Cardiac atrium fibroblast (primary cell): ENCODE measurements around the gene TP73. TPM values are rescaled to one million over a fixed set of nuclear protein-coding genes. Genes with fewer than 3 reads are reported as not detected.

Source experiments
- total RNA-seq: library from RNA; depleted of rRNA; stranded (reverse); fragments of >200 nt; gene quantifications from 2 replicates; pipeline ENCODE4 v1.2.3, GENCODE V29; 2015

TP73 gene
- total RNA-seq = not detected in 2 replicates

GRCh38 chr1:3651930-3652547, at the start of gene TP73:
Gene TP73, plus strand, starts transcription at chr1:3652516. Its CDS starts 29,850 bp downstream, at chr1:3682366.

GRCh38 chr1:3611170-3612019, 40.9 kb upstream of the TP73 start, which contains the start of gene MEGF6:
Gene MEGF6, minus strand, starts transcription at chr1:3611508. Its CDS starts 240 bp downstream, at chr1:3611268.

DNA sequence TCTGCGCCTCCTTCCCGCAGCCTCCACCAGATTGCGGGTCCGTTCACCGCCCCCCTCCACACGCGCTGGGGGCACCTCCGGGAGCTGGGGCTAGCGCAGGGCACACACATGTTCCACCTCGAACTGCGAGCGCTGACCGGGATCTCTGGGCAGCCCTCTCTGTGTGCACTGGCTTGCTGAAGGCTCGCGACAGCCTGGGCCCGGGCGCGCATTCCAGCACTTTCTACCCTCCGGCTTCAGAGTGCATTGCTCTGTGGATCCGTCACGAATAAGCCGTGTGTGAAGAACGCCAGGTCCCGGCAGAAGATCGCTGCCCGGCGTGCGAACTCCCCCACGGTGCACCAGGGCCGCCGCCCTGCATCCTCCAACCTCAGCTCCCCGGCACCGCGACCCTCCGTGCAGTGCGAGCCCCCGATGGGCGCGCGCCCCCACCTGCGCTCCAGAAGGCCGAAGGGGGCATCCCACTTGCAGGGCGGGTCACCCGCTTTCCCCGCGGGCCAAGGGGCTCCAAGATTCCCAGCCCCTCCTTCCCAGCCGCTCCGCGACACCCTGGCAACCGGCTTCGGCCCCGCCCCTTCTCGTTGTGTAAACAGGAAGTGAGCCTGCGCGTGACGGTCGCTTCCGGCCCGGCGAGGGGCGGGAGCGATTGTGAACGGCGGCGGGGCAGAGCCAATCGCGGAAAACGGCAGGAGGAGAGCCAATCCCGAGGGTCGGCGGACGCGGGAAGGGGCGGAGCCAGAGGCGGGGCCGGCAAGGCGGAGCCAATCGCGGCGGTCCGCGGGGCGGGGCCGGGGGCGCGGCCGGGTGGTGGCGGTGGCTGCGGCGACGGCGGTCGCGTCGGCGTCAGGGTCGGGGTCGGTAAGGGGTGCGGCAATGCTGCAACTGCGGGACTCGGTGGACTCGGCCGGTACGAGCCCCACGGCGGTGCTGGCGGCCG, 27.8 kb upstream of the TP73 start, which contains the start of gene TPRG1L:
Gene TPRG1L (plus strand): TSS at position 816 of the 937 bp plus-strand sequence. CDS start 58 bp downstream, at position 874.

GRCh38 chr1:3649342-3650247, 2.7 kb upstream of the TP73 start, which contains the start of gene WRAP73:
Gene WRAP73, minus strand, starts transcription at chr1:3650103. Its CDS starts 104 bp downstream, at chr1:3649999.

GRCh38 chr1:3752400-3752945, 100.2 kb downstream of the TP73 start, which contains the start of gene CCDC27:
Gene CCDC27, plus strand, starts transcription at chr1:3752450. Its CDS starts 32 bp downstream, at chr1:3752482.

GRCh38 chr1:3772715-3773571, 120.6 kb downstream of the TP73 start, which contains the start of gene SMIM1:
Gene SMIM1, plus strand, starts transcription at chr1:3772749. Its CDS starts 2,625 bp downstream, at chr1:3775374.

Other genes starting within 250 kb of the TP73 start
- 0.81 TPM in 1 of 2 replicates, not detected in the other for gene ARHGEF16, start 197.9 kb upstream of the TP73 start, total RNA-seq
- gene MEGF6, start 41.0 kb upstream of the TP73 start, total RNA-seq = 21.7 TPM in 2 replicates
- 19.9 and 32.6 TPM in 2 replicates for gene TPRG1L, start 27.5 kb upstream of the TP73 start, total RNA-seq
- 10.0 and 10.7 TPM in 2 replicates for gene WRAP73, start 2.4 kb upstream of the TP73 start, total RNA-seq
- gene CCDC27, start 99.9 kb downstream of the TP73 start, total RNA-seq = not detected in 2 replicates
- not detected in 2 replicates for gene SMIM1, start 120.2 kb downstream of the TP73 start, total RNA-seq
- gene LRRC47, start 144.0 kb downstream of the TP73 start, total RNA-seq = 26.9 and 35.7 TPM in 2 replicates
- 25.1 and 32.2 TPM in 2 replicates for gene CEP104, start 204.7 kb downstream of the TP73 start, total RNA-seq
- gene DFFB, start 205.0 kb downstream of the TP73 start, total RNA-seq = 5.3 and 9.9 TPM in 2 replicates
- gene C1orf174, start 247.8 kb downstream of the TP73 start, total RNA-seq = 25.9 and 26.4 TPM in 2 replicates